ENCODE results near the gene PXMP4. TPM values are rescaled to one million over a fixed set of nuclear protein-coding genes. Genes with fewer than 3 reads are reported as not detected.

The PXMP4 gene
- total RNA-seq, 1 experiment from 2014 or later, result 3.3 TPM

GRCh38 chr20:33663161-33664084, 56.7 kb downstream of the PXMP4 start (continued):
- TF ChIP-seq ARID4B (CRISPR knock-in tag; IDR thresholded peaks at IDR 0.05; ENCODE audit: borderline replicate concordance) (peak; percentile 91), EMX1 (CRISPR knock-in tag; IDR thresholded peaks at IDR 0.05) (no peak), ZNF396 (CRISPR knock-in tag; IDR thresholded peaks at IDR 0.05; ENCODE audit: borderline replicate concordance) (no peak), CBFB (CRISPR knock-in tag; IDR thresholded peaks at IDR 0.05; ENCODE audit: low read depth) (peak; percentile 92; the same call in 1 of the 2 replicates), NFYB (CRISPR knock-in tag; conservative IDR thresholded peaks at IDR 0.05; ENCODE audit: low read depth) (no peak), GABPB1 (CRISPR knock-in tag; IDR thresholded peaks at IDR 0.05) (peak; percentile 70; the same call in 1 of the 2 replicates), ZBTB21 (CRISPR knock-in tag; IDR thresholded peaks at IDR 0.05; ENCODE audit: borderline replicate concordance) (peak; percentile 72; the same call in 1 of the 2 replicates), FOXP1 (CRISPR knock-in tag; IDR thresholded peaks at IDR 0.05; ENCODE audit: borderline replicate concordance) (peak; percentile 17; the same call in 1 of the 2 replicates), RELA (CRISPR knock-in tag; IDR thresholded peaks at IDR 0.05; ENCODE audit: borderline replicate concordance) (no peak; the same call in 1 of the 2 replicates), ZNF281 (CRISPR knock-in tag; IDR thresholded peaks at IDR 0.05) (peak; percentile 4; the same call in 1 of the 2 replicates), SP1 (CRISPR knock-in tag; conservative IDR thresholded peaks at IDR 0.05) (peak; percentile 91)
- TF ChIP-seq, protein P1, sequence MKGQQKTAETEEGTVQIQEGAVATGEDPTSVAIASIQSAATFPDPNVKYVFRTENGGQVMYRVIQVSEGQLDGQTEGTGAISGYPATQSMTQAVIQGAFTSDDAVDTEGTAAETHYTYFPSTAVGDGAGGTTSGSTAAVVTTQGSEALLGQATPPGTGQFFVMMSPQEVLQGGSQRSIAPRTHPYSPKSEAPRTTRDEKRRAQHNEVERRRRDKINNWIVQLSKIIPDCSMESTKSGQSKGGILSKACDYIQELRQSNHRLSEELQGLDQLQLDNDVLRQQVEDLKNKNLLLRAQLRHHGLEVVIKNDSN (CRISPR knock-in tag; IDR thresholded peaks at IDR 0.05), result peak; percentile 42; the same call in 1 of the 2 replicates
- TF ChIP-seq, protein P2, sequence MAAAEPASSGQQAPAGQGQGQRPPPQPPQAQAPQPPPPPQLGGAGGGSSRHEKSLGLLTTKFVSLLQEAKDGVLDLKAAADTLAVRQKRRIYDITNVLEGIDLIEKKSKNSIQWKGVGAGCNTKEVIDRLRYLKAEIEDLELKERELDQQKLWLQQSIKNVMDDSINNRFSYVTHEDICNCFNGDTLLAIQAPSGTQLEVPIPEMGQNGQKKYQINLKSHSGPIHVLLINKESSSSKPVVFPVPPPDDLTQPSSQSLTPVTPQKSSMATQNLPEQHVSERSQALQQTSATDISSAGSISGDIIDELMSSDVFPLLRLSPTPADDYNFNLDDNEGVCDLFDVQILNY (CRISPR knock-in tag; IDR thresholded peaks at IDR 0.05), result peak; percentile 64; the same call in 1 of the 2 replicates

DNA sequence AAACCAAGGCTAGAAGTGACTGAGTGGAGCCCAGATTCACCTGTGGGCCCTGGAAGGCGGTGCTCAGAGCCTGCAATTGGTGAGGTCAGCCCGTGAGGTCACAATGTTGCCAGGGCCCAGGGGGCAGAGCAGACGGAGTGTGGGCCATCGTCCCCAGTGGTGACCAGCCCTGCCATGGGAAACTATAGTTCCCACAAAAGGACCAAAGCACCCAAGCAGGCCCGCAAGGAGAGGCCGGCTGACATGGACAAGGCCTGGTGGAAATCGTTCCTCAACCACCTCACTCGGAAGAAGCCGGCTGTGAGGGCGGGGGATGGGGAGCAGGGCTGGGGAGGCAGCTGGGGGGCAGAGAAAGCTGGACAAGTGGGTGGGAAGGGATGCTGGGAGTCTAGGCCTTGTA, 57.9 kb downstream of the PXMP4 start, which contains the start of gene C20orf144:
TSS of gene C20orf144 (plus strand) at position 156 of the 400 bp plus-strand sequence. CDS start at position 175, 19 bp downstream.
- ChIA-PET POLR2A (interaction anchor here (1.4 kb wide), 1 partner anchor 70 kb away, joined by 4 read pairs; the partner anchor contains the start of gene ZNF341), CTCF (interaction anchor here (7.9 kb wide), 1 partner anchor 9 kb away, joined by 134 read pairs; no protein-coding TSS in a partner anchor)
- no peak within 1 kb of the TSS for H3K27ac Mint-ChIP-seq
- H3K4me3 Mint-ChIP-seq, result peak within 1 kb of the TSS; percentile 69
- ATAC-seq, result no peak
- H3K27me3 Mint-ChIP-seq (ENCODE audit: low read depth), result peaks cover 16% of the 10 kb centered on the region
- no peaks in the 10 kb centered on the region for H3K9me3 Mint-ChIP-seq
- no peak for DNase-seq (ENCODE audit: low spot score)
- peaks cover 5% of the 10 kb centered on the region for H3K36me3 Mint-ChIP-seq
- peaks cover 28% of the 10 kb centered on the region for H3K4me1 Mint-ChIP-seq
- no peak for TF ChIP-seq NR1H2 (CRISPR knock-in tag; IDR thresholded peaks at IDR 0.05)
- TF ChIP-seq ZNF396 (CRISPR knock-in tag; IDR thresholded peaks at IDR 0.05; ENCODE audit: borderline replicate concordance), result no peak
- TF ChIP-seq, protein P3, sequence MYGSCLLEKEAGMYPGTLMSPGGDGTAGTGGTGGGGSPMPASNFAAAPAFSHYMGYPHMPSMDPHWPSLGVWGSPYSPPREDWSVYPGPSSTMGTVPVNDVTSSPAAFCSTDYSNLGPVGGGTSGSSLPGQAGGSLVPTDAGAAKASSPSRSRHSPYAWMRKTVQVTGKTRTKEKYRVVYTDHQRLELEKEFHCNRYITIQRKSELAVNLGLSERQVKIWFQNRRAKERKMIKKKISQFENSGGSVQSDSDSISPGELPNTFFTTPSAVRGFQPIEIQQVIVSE (CRISPR knock-in tag; IDR thresholded peaks at IDR 0.05; ENCODE audit: borderline replicate concordance), result no peak
- TF ChIP-seq PREB (CRISPR knock-in tag; IDR thresholded peaks at IDR 0.05; ENCODE audit: borderline replicate concordance), result no peak
- no peak for TF ChIP-seq ELF4 (CRISPR knock-in tag; IDR thresholded peaks at IDR 0.05; ENCODE audit: low read depth)
- TF ChIP-seq IRF1 (CRISPR knock-in tag; IDR thresholded peaks at IDR 0.05), result no peak
- TF ChIP-seq NR2C2 (CRISPR knock-in tag; IDR thresholded peaks at IDR 0.05), result no peak
- TF ChIP-seq, protein P4, sequence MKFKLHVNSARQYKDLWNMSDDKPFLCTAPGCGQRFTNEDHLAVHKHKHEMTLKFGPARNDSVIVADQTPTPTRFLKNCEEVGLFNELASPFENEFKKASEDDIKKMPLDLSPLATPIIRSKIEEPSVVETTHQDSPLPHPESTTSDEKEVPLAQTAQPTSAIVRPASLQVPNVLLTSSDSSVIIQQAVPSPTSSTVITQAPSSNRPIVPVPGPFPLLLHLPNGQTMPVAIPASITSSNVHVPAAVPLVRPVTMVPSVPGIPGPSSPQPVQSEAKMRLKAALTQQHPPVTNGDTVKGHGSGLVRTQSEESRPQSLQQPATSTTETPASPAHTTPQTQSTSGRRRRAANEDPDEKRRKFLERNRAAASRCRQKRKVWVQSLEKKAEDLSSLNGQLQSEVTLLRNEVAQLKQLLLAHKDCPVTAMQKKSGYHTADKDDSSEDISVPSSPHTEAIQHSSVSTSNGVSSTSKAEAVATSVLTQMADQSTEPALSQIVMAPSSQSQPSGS (CRISPR knock-in tag; IDR thresholded peaks at IDR 0.05; ENCODE audit: borderline replicate concordance, low read depth), result no peak

Measured in WTC11 (cell line).